ENCODE measurements around the gene KLHL29. TPM values are rescaled to one million over a fixed set of nuclear protein-coding genes. Genes with fewer than 3 reads are reported as not detected.
A peak's percentile ranks its signal among the peaks of the same experiment; 100 is the strongest.

Gene KLHL29
- total RNA-seq, 1 donor from 2014 or later = 15.1 TPM

GRCh38 chr2:23666980-23667357, 282.0 kb downstream of the KLHL29 start:
- Histone ChIP-seq H3K4me1 (no peaks in the 10 kb centered on the region), H3K9me3 (no peaks in the 10 kb centered on the region)

GRCh38 chr2:23668756-23669304, 283.9 kb downstream of the KLHL29 start:
- H3K4me3 ChIP-seq = no peak overlapping the region
- H3K27me3 ChIP-seq = no peaks in the 10 kb centered on the region
- no peak overlapping the region for H3K27ac ChIP-seq
- no peaks in the 10 kb centered on the region for H3K9me3 ChIP-seq
- no peaks in the 10 kb centered on the region for H3K4me1 ChIP-seq
- ATAC-seq (no peak), DNase-seq (no peak)
- intact Hi-C loops (cut with DNase I) = no loop called here
- no peak for TF ChIP-seq CTCF (IDR thresholded peaks at IDR 0.05)
- H3K36me3 ChIP-seq = no peaks in the 10 kb centered on the region

More at GRCh38 chr2:23666980-23667357, 282.0 kb downstream of the KLHL29 start:
- no peaks in the 10 kb centered on the region for H3K27me3 ChIP-seq
- DNase-seq = no peak
- intact Hi-C loops (cut with DNase I) = no loop called here
- no peak overlapping the region for H3K4me3 ChIP-seq
- TF ChIP-seq CTCF (IDR thresholded peaks at IDR 0.05) = no peak
- no peak for ATAC-seq
- no peak overlapping the region for H3K27ac ChIP-seq
- H3K36me3 ChIP-seq = no peaks in the 10 kb centered on the region

GRCh38 chr2:23669413-23670244, 284.6 kb downstream of the KLHL29 start:
- peak; percentile 80 for DNase-seq
- intact Hi-C loops (cut with DNase I) = no loop called here

GRCh38 chr2:23670245-23670592, 285.2 kb downstream of the KLHL29 start:
- no peak overlapping the region for H3K27ac ChIP-seq
- H3K4me3 ChIP-seq = no peak overlapping the region
- ATAC-seq = no peak

More at GRCh38 chr2:23669413-23670244, 284.6 kb downstream of the KLHL29 start:
- H3K4me3 ChIP-seq = no peak overlapping the region
- no peak for TF ChIP-seq CTCF (IDR thresholded peaks at IDR 0.05)
- H3K27ac ChIP-seq = no peak overlapping the region
- no peaks in the 10 kb centered on the region for H3K36me3 ChIP-seq
- H3K9me3 ChIP-seq = no peaks in the 10 kb centered on the region
- ATAC-seq = peak; percentile 67
- no peaks in the 10 kb centered on the region for H3K4me1 ChIP-seq
- no peaks in the 10 kb centered on the region for H3K27me3 ChIP-seq

GRCh38 chr2:23673082-23673481, 288.1 kb downstream of the KLHL29 start:
- no peak for ATAC-seq
- H3K36me3 ChIP-seq = no peaks in the 10 kb centered on the region
- intact Hi-C loops (cut with DNase I) = no loop called here
- no peaks in the 10 kb centered on the region for H3K27me3 ChIP-seq
- H3K27ac ChIP-seq = no peak overlapping the region
- DNase-seq = no peak
- no peak overlapping the region for H3K4me3 ChIP-seq
- H3K4me1 ChIP-seq = no peaks in the 10 kb centered on the region
- no peak for TF ChIP-seq CTCF (IDR thresholded peaks at IDR 0.05)
- H3K9me3 ChIP-seq = no peaks in the 10 kb centered on the region

More at GRCh38 chr2:23670245-23670592, 285.2 kb downstream of the KLHL29 start:
- no peak for TF ChIP-seq CTCF (IDR thresholded peaks at IDR 0.05)
- Histone ChIP-seq H3K27me3 (no peaks in the 10 kb centered on the region), H3K9me3 (no peaks in the 10 kb centered on the region), H3K4me1 (no peaks in the 10 kb centered on the region), H3K36me3 (no peaks in the 10 kb centered on the region)
- intact Hi-C loops (cut with DNase I) = no loop called here
- no peak for DNase-seq

Measured in upper lobe of right lung (tissue), 1 donor.